Measurements from ENCODE around the gene CDC42BPA. TPM values are rescaled to one million over a fixed set of nuclear protein-coding genes. Genes with fewer than 3 reads are reported as not detected.

Gene CDC42BPA
- total and polyA plus RNA-seq, 2 donors = 3.7 to 3.9 TPM

DNA sequence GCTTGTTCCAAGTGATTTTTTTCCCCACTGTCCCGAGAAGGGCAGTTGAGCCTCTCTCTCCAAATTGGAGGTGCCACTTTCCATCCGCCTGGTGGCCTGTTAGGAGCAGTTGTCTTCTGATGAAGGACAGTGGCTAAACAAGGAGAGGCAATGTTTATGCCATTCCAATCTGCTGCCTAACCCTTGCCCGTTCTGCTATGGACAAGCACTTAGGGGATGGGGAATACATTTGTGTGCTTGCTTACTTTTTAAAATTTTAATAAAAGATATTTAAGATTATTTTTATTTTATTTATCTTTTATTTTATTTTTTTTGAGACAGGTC, 366.2 kb downstream of the CDC42BPA start:
- Histone ChIP-seq H3K27ac (ENCODE audit: low read depth in 1 of 2, low read length in 1 of 2) (no peak overlapping the region), H3K36me3 (ENCODE audit: control insufficient read depth in 2 of 2, insufficient read depth in 2 of 2, low read length in 1 of 2) (no peaks in the 10 kb centered on the region), H3K4me1 (ENCODE audit: control insufficient read depth in 2 of 2, insufficient read depth in 2 of 2, low read length in 2 of 2) (no peaks in the 10 kb centered on the region), H3K9me3 (ENCODE audit: control insufficient read depth in 2 of 2, insufficient read depth in 1 of 2, low read length in 1 of 2) (peaks cover 0 to 18% of the 10 kb centered on the region in 2 donors), H3K4me3 (ENCODE audit: low read length in 2 of 2) (no peak overlapping the region), H3K27me3 (ENCODE audit: control insufficient read depth in 2 of 2, insufficient read depth in 1 of 2, low read length in 1 of 2) (no peaks in the 10 kb centered on the region)
- no peak for DNase-seq (ENCODE audit: low read depth in 6 of 9, low spot score in 9 of 9)
- WGBS = 97% methylated on average over 3 of the region's 3 CpGs

DNA sequence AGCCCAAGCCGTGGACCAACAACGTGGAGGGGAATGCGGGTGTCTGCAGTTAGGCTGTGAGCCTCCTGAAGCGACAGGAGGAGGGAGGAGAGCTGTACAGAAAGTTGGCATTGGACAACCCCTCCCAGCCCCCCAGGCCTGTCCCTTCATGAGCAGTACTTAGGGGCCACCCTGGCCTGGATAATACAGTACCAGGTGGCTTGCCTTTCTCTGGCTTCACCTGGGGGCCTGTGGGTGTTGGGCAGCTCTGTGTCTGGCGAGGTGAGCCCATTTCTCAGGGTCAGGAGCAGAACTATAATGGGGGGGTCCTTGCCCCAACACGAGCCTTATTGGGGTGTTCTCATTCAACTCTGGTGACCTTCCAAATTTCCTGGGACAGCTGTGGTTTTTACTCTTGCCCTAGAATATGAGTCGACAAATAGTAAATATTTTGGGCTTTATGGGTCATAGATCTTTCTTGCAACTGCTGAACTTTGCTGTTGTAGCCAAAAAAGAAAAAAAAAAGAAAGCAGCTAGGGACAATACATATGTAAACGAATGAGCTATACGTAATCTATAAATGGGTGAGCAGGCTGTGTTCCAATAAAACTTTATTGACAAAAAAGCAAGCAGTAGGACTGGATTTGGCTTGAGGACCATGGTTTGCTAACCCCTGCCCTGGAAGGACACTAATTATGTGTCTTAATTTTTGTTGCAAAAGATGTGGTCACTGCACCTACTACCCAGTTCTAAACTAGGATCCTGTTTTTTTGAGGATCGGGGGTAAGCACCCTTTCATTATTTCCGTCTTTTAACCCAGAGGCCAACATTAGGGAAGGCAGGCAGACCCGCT, 366.8 kb downstream of the CDC42BPA start:
- H3K36me3 ChIP-seq (ENCODE audit: control insufficient read depth in 2 of 2, insufficient read depth in 2 of 2, low read length in 1 of 2) = no peaks in the 10 kb centered on the region
- H3K4me1 ChIP-seq (ENCODE audit: control insufficient read depth in 2 of 2, insufficient read depth in 2 of 2, low read length in 2 of 2) = no peaks in the 10 kb centered on the region
- no peak for DNase-seq (ENCODE audit: low read depth in 6 of 9, low spot score in 9 of 9)
- no peaks in the 10 kb centered on the region for H3K27me3 ChIP-seq (ENCODE audit: control insufficient read depth in 2 of 2, insufficient read depth in 1 of 2, low read length in 1 of 2)
- no peak overlapping the region for H3K27ac ChIP-seq (ENCODE audit: low read depth in 1 of 2, low read length in 1 of 2)
- no peak overlapping the region for H3K4me3 ChIP-seq (ENCODE audit: low read length in 2 of 2)
- peaks cover 0 to 18% of the 10 kb centered on the region in 2 donors for H3K9me3 ChIP-seq (ENCODE audit: control insufficient read depth in 2 of 2, insufficient read depth in 1 of 2, low read length in 1 of 2)
- 96% methylated on average over 12 of the region's 12 CpGs for WGBS

DNA sequence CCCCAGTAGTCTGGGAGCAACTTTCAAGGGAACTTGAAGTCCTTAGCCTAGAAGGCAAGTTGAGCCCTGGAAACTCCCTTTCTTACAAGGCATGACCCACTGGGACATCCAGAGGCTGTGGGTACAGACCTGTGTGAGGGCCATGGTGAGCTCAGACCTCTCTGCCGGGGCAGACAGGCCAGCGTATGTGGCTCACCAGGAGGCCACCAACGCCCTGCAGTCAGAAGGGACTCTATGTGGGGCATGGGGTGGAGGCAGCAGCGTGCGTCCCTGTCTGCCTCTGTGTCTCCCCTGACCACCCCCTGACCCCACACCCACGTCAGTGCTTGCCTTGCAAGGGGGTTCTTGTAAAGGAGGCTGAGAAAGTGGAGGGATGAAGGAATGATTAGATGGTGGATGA, 367.4 kb downstream of the CDC42BPA start:
- Histone ChIP-seq H3K4me1 (ENCODE audit: control insufficient read depth in 2 of 2, insufficient read depth in 2 of 2, low read length in 2 of 2) (no peaks in the 10 kb centered on the region), H3K4me3 (ENCODE audit: low read length in 2 of 2) (no peak overlapping the region), H3K27ac (ENCODE audit: low read depth in 1 of 2, low read length in 1 of 2) (no peak overlapping the region), H3K36me3 (ENCODE audit: control insufficient read depth in 2 of 2, insufficient read depth in 2 of 2, low read length in 1 of 2) (no peaks in the 10 kb centered on the region), H3K27me3 (ENCODE audit: control insufficient read depth in 2 of 2, insufficient read depth in 1 of 2, low read length in 1 of 2) (no peaks in the 10 kb centered on the region), H3K9me3 (ENCODE audit: control insufficient read depth in 2 of 2, insufficient read depth in 1 of 2, low read length in 1 of 2) (peaks cover 0 to 13% of the 10 kb centered on the region in 2 donors)
- WGBS = 90% methylated on average over 6 of the region's 6 CpGs
- DNase-seq (ENCODE audit: low read depth in 6 of 9, low spot score in 9 of 9) = no peak

DNA sequence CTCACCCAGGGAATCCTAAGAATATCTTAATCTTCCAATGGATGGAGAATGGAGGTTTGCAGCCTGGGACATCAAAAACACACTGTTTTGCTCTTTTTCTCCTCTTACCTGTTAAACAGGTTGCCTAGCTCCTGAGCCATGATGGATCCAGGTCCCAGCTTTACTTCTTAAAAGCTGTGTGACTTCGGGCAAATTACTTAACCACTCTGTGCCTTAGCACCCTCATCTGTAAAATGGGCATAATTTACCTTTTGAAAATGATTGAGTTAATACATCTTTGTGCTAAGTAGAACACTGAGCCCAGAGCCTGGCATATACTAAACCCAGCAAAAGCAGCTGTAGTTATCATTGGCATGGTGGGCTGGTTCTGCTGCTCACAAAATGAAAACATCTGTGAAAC, 368.0 kb downstream of the CDC42BPA start:
- no peaks in the 10 kb centered on the region for H3K27me3 ChIP-seq (ENCODE audit: control insufficient read depth in 2 of 2, insufficient read depth in 1 of 2, low read length in 1 of 2)
- H3K27ac ChIP-seq (ENCODE audit: low read depth in 1 of 2, low read length in 1 of 2) = no peak overlapping the region
- no peak overlapping the region for H3K4me3 ChIP-seq (ENCODE audit: low read length in 2 of 2)
- peaks cover 0 to 8% of the 10 kb centered on the region in 2 donors for H3K9me3 ChIP-seq (ENCODE audit: control insufficient read depth in 2 of 2, insufficient read depth in 1 of 2, low read length in 1 of 2)
- H3K36me3 ChIP-seq (ENCODE audit: control insufficient read depth in 2 of 2, insufficient read depth in 2 of 2, low read length in 1 of 2) = no peaks in the 10 kb centered on the region
- DNase-seq (ENCODE audit: low read depth in 6 of 9, low spot score in 9 of 9) = no peak
- 100% methylated on average over 1 of the region's 1 CpG for WGBS
- H3K4me1 ChIP-seq (ENCODE audit: control insufficient read depth in 2 of 2, insufficient read depth in 2 of 2, low read length in 2 of 2) = peaks cover 0 to 4% of the 10 kb centered on the region in 2 donors

DNA sequence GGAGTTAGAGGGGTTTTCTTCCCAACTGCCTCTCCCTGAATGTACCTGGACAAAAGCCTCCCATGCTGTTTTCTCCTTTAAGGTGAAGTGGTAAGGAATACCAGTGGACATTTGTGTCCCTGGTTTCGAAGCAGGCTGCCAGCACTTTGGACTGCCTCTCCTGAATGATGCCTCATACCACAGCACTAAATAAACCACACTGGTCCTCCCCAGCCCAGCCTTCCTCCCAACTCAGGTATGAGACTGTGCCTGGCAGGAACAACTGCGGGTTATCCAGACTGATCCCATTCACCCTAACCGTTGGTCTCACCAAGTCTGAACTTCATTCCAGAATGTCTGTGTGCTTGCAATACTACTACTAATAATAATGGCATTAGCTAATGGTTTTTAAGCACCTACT, 368.9 kb downstream of the CDC42BPA start:
- WGBS = 99% methylated on average over 3 of the region's 3 CpGs
- peaks cover 0 to 4% of the 10 kb centered on the region in 2 donors for H3K4me1 ChIP-seq (ENCODE audit: control insufficient read depth in 2 of 2, insufficient read depth in 2 of 2, low read length in 2 of 2)
- no peak overlapping the region for H3K27ac ChIP-seq (ENCODE audit: low read depth in 1 of 2, low read length in 1 of 2)
- peaks cover 0 to 3% of the 10 kb centered on the region in 2 donors for H3K36me3 ChIP-seq (ENCODE audit: control insufficient read depth in 2 of 2, insufficient read depth in 2 of 2, low read length in 1 of 2)
- H3K27me3 ChIP-seq (ENCODE audit: control insufficient read depth in 2 of 2, insufficient read depth in 1 of 2, low read length in 1 of 2) = no peaks in the 10 kb centered on the region
- no peaks in the 10 kb centered on the region for H3K9me3 ChIP-seq (ENCODE audit: control insufficient read depth in 2 of 2, insufficient read depth in 1 of 2, low read length in 1 of 2)
- H3K4me3 ChIP-seq (ENCODE audit: low read length in 2 of 2) = no peak overlapping the region
- DNase-seq (ENCODE audit: low read depth in 6 of 9, low spot score in 9 of 9) = no peak

DNA sequence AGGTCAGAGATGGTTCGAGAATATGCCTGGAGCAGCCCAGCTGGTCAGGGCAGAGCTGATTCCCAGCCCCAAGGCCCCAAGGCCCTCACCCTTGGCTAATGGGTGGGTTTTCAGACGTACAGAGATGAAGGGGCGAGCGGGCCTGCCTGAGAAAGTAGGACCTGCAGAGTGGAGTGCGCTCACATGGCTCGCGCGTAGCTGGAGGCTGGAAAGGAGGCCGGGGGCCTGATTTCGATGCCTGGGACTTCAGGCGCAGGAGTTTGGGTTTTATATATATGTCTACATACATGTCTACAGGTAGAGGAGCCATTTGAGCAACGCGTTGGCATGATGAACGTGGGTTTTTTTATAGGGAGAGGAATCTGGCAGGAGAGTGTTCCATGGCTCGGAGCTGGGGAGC, 369.3 kb downstream of the CDC42BPA start:
- Histone ChIP-seq H3K9me3 (ENCODE audit: control insufficient read depth in 2 of 2, insufficient read depth in 1 of 2, low read length in 1 of 2) (no peaks in the 10 kb centered on the region), H3K4me3 (ENCODE audit: low read length in 2 of 2) (no peak overlapping the region), H3K27ac (ENCODE audit: low read depth in 1 of 2, low read length in 1 of 2) (no peak overlapping the region), H3K27me3 (ENCODE audit: control insufficient read depth in 2 of 2, insufficient read depth in 1 of 2, low read length in 1 of 2) (no peaks in the 10 kb centered on the region), H3K36me3 (ENCODE audit: control insufficient read depth in 2 of 2, insufficient read depth in 2 of 2, low read length in 1 of 2) (peaks cover 0 to 3% of the 10 kb centered on the region in 2 donors), H3K4me1 (ENCODE audit: control insufficient read depth in 2 of 2, insufficient read depth in 2 of 2, low read length in 2 of 2) (peaks cover 0 to 4% of the 10 kb centered on the region in 2 donors)
- DNase-seq (ENCODE audit: low read depth in 6 of 9, low spot score in 9 of 9) = no peak
- WGBS = 94% methylated on average over 15 of the region's 15 CpGs

DNA sequence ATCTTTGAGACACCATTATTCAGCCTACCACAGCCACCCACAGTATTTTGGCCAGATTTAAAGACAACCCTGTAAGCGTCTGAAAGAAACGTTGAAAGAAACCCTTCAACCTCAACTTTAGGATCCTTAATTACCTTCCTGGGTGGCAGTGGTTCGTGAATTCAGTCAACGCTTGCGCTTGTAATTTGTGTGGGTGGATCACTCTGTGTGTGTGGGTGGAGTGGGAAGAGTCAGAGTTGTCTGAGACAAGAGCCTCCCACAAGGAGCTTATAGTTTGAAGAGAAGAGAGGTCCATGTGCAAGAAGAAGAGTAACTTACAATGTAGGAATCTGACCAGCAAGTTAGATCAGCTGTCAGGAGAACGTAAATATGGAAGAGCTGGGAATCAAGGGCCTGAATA, 369.8 kb downstream of the CDC42BPA start:
- H3K36me3 ChIP-seq (ENCODE audit: control insufficient read depth in 2 of 2, insufficient read depth in 2 of 2, low read length in 1 of 2) = peaks cover 0 to 3% of the 10 kb centered on the region in 2 donors
- peaks cover 3 to 4% of the 10 kb centered on the region in 2 donors for H3K4me1 ChIP-seq (ENCODE audit: control insufficient read depth in 2 of 2, insufficient read depth in 2 of 2, low read length in 2 of 2)
- no peak overlapping the region for H3K27ac ChIP-seq (ENCODE audit: low read depth in 1 of 2, low read length in 1 of 2)
- no peaks in the 10 kb centered on the region for H3K27me3 ChIP-seq (ENCODE audit: control insufficient read depth in 2 of 2, insufficient read depth in 1 of 2, low read length in 1 of 2)
- WGBS = 97% methylated on average over 6 of the region's 6 CpGs
- DNase-seq (ENCODE audit: low read depth in 6 of 9, low spot score in 9 of 9) = no peak
- no peak overlapping the region for H3K4me3 ChIP-seq (ENCODE audit: low read length in 2 of 2)
- no peaks in the 10 kb centered on the region for H3K9me3 ChIP-seq (ENCODE audit: control insufficient read depth in 2 of 2, insufficient read depth in 1 of 2, low read length in 1 of 2)

DNA sequence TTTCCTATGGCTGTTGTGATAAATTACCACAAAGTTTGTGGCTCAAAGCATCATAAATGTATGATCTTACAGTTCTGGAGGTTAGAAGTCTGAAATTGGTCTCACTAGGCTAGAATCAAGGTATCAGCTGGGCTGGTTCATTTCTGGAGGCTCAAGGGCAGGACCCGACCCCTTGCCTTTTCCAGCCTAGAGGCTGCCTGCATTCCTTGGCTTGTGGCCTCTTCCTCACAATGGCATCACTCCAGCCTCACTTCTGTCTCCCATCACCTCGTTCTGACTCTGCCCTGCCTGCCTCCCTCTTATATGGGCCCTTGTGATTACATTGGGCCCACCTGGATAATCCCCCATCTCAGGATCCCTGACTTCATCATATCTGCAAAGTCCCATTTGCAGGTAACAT, 370.2 kb downstream of the CDC42BPA start:
- Histone ChIP-seq H3K4me1 (ENCODE audit: control insufficient read depth in 2 of 2, insufficient read depth in 2 of 2, low read length in 2 of 2) (peaks cover 3 to 4% of the 10 kb centered on the region in 2 donors), H3K4me3 (ENCODE audit: low read length in 2 of 2) (no peak overlapping the region), H3K36me3 (ENCODE audit: control insufficient read depth in 2 of 2, insufficient read depth in 2 of 2, low read length in 1 of 2) (peaks cover 0 to 3% of the 10 kb centered on the region in 2 donors), H3K9me3 (ENCODE audit: control insufficient read depth in 2 of 2, insufficient read depth in 1 of 2, low read length in 1 of 2) (no peaks in the 10 kb centered on the region), H3K27ac (ENCODE audit: low read depth in 1 of 2, low read length in 1 of 2) (no peak overlapping the region), H3K27me3 (ENCODE audit: control insufficient read depth in 2 of 2, insufficient read depth in 1 of 2, low read length in 1 of 2) (no peaks in the 10 kb centered on the region)
- WGBS = 96% methylated on average over 2 of the region's 2 CpGs
- no peak for DNase-seq (ENCODE audit: low read depth in 6 of 9, low spot score in 9 of 9)

DNA sequence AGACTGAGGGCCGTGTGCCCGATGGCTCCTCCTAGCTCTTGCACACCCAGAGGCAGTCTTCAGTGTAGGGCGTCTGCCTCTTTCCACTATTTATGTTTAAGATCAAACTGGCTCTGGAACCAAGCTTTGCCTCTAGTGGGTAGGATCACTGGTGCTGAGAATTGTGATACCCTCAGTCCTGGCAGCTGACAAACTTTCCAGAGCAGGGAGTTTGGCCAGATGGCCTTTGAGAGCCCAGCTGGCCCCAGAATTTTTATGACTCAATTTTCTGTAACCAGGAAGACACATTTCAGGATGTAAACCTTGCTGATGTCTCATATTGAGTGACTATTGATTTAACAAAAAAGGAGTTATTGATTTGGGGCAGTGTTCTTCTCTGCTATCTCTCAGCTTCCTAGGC, 371.5 kb downstream of the CDC42BPA start:
- H3K4me3 ChIP-seq (ENCODE audit: low read length in 2 of 2) = no peak overlapping the region
- no peak for DNase-seq (ENCODE audit: low read depth in 6 of 9, low spot score in 9 of 9)
- 98% methylated on average over 3 of the region's 3 CpGs for WGBS
- H3K27ac ChIP-seq (ENCODE audit: low read depth in 1 of 2, low read length in 1 of 2) = no peak overlapping the region
- no peaks in the 10 kb centered on the region for H3K9me3 ChIP-seq (ENCODE audit: control insufficient read depth in 2 of 2, insufficient read depth in 1 of 2, low read length in 1 of 2)
- H3K27me3 ChIP-seq (ENCODE audit: control insufficient read depth in 2 of 2, insufficient read depth in 1 of 2, low read length in 1 of 2) = no peaks in the 10 kb centered on the region
- peaks cover 3 to 6% of the 10 kb centered on the region in 2 donors for H3K4me1 ChIP-seq (ENCODE audit: control insufficient read depth in 2 of 2, insufficient read depth in 2 of 2, low read length in 2 of 2)
- peaks cover 0 to 3% of the 10 kb centered on the region in 2 donors for H3K36me3 ChIP-seq (ENCODE audit: control insufficient read depth in 2 of 2, insufficient read depth in 2 of 2, low read length in 1 of 2)
